H54 (cell line): ENCODE results near the gene SP1.
A peak's percentile ranks its signal among the peaks of the same experiment; 100 is the strongest.
"Not testable (repeated sequence)": the region's sequence is repeated elsewhere in the genome, so short reads cannot be mapped to it uniquely, and the experiment has no call there.

ENCODE experiments used
- DNase-seq: peaks from one replicate; pipeline ENCODE4 v3.0.0; 2011; ENCODE audit warnings: low spot score, mixed read lengths; ENCODE audit not compliant: insufficient read length
- FAIRE-seq: peaks from 3 replicates; lab custom pipeline; 2011; peaks lifted over from hg19 to GRCh38; lab: Jason Lieb, UNC
- POLR2A ChIP-seq: IDR thresholded peaks from 2 replicates; pipeline ENCODE4 v1.6.1; 2011; ENCODE audit warnings: low read depth, mild to moderate bottlenecking, low read length

The SP1 gene

GRCh38 chr12:53380104-53380793, at the start of gene SP1:
SP1 (plus strand) TSS chr12:53380176; CDS start chr12:53380292, 116 bp downstream.
- TF ChIP-seq POLR2A: 0 out of 2 replicates have a peak, but pooled peaks have one; percentile 12
- DNase-seq (peak; percentile 78), FAIRE-seq (no peak)

GRCh38 chr12:53330671-53331070, 49.3 kb upstream of the SP1 start:
- DNase-seq (no peak), FAIRE-seq (no peak)
- TF ChIP-seq POLR2A: no peak

- not testable (repeated sequence) for DNase-seq, FAIRE-seq
Observed at GRCh38 chr12:53332339-53332738, 47.6 kb upstream of the SP1 start.

GRCh38 chr12:53332744-53333143, 47.2 kb upstream of the SP1 start:
- DNase-seq (no peak), FAIRE-seq (no peak)
- no peak for TF ChIP-seq POLR2A

GRCh38 chr12:53333289-53333688, 46.7 kb upstream of the SP1 start:
- TF ChIP-seq POLR2A: no peak
- FAIRE-seq (no peak), DNase-seq (no peak)

- DNase-seq (no peak), FAIRE-seq (no peak)
- no peak for TF ChIP-seq POLR2A
Observed at GRCh38 chr12:53333845-53334244, 46.1 kb upstream of the SP1 start.

GRCh38 chr12:53334822-53335221, 45.2 kb upstream of the SP1 start:
- FAIRE-seq: no peak
- no peak for DNase-seq

GRCh38 chr12:53336181-53336681, 43.7 kb upstream of the SP1 start, which contains the start of gene SP7:
SP7 (minus strand) TSS chr12:53336354; CDS start chr12:53335646, 708 bp downstream.
- DNase-seq (no peak), FAIRE-seq (no peak)

More at GRCh38 chr12:53334822-53335221, 45.2 kb upstream of the SP1 start:
- TF ChIP-seq POLR2A: no peak

GRCh38 chr12:53338017-53338416, 42.0 kb upstream of the SP1 start:
- no peak for TF ChIP-seq POLR2A
- FAIRE-seq: no peak
- DNase-seq: no peak

More at GRCh38 chr12:53336181-53336681, 43.7 kb upstream of the SP1 start, which contains the start of gene SP7:
- TF ChIP-seq POLR2A: no peak

- DNase-seq: no peak
- no peak for FAIRE-seq
- no peak for TF ChIP-seq POLR2A
Observed at GRCh38 chr12:53338916-53339315, 41.1 kb upstream of the SP1 start.

- FAIRE-seq: no peak
- TF ChIP-seq POLR2A: no peak
- no peak for DNase-seq
Observed at GRCh38 chr12:53340398-53340797, 39.6 kb upstream of the SP1 start.

GRCh38 chr12:53343449-53343848, 36.5 kb upstream of the SP1 start:
- no peak for TF ChIP-seq POLR2A
- FAIRE-seq: no peak
- no peak for DNase-seq

- DNase-seq: no peak
- no peak for TF ChIP-seq POLR2A
- no peak for FAIRE-seq
Observed at GRCh38 chr12:53343969-53344368, 36.0 kb upstream of the SP1 start.

GRCh38 chr12:53344487-53344823, 35.5 kb upstream of the SP1 start:
- no peak for TF ChIP-seq POLR2A
- DNase-seq (no peak), FAIRE-seq (no peak)
